ENCODE results near the gene CPLX3. TPM values are rescaled to one million over a fixed set of nuclear protein-coding genes. Genes with fewer than 3 reads are reported as not detected.
"Not testable (repeated sequence)": the region's sequence is repeated elsewhere in the genome, so short reads cannot be mapped to it uniquely, and the experiment has no call there.

Gene CPLX3
- total RNA-seq, 1 donor from 2014 or later, result not detected

DNA sequence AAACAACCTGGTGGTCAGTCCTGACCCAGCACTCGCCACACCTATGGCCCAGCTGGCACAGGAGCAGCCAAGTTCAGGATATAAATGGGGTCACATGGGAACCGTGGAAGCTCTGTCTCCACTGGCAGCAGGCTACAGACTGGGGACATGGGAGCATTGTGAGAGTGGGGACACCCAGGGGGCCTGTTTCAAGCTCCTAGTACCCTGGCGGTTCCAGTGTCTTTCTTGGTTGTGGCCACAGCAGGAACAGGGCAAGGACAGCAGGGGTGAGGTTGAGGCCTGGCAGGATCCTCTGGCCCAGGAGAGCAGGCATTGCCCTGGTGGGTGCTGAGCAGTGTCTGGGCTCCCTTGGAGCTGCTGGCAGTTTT is 42.6 kb upstream of the CPLX3 start:
- H3K4me3 Mint-ChIP-seq, result peak overlapping the region; percentile 90
- H3K36me3 Mint-ChIP-seq, result no peaks in the 10 kb centered on the region
- peak overlapping the region; percentile 61 for H3K27ac Mint-ChIP-seq
- no peaks in the 10 kb centered on the region for H3K27me3 Mint-ChIP-seq
- H3K9me3 Mint-ChIP-seq, result no peaks in the 10 kb centered on the region
- DNase-seq (ENCODE audit: extremely low spot score, unreplicated experiment), result no peak
- peaks cover 51% of the 10 kb centered on the region for H3K4me1 Mint-ChIP-seq (ENCODE audit: unreplicated experiment)
- TF ChIP-seq, protein P1, sequence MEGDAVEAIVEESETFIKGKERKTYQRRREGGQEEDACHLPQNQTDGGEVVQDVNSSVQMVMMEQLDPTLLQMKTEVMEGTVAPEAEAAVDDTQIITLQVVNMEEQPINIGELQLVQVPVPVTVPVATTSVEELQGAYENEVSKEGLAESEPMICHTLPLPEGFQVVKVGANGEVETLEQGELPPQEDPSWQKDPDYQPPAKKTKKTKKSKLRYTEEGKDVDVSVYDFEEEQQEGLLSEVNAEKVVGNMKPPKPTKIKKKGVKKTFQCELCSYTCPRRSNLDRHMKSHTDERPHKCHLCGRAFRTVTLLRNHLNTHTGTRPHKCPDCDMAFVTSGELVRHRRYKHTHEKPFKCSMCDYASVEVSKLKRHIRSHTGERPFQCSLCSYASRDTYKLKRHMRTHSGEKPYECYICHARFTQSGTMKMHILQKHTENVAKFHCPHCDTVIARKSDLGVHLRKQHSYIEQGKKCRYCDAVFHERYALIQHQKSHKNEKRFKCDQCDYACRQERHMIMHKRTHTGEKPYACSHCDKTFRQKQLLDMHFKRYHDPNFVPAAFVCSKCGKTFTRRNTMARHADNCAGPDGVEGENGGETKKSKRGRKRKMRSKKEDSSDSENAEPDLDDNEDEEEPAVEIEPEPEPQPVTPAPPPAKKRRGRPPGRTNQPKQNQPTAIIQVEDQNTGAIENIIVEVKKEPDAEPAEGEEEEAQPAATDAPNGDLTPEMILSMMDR (conservative IDR thresholded peaks at IDR 0.05), result peak; percentile 14

DNA sequence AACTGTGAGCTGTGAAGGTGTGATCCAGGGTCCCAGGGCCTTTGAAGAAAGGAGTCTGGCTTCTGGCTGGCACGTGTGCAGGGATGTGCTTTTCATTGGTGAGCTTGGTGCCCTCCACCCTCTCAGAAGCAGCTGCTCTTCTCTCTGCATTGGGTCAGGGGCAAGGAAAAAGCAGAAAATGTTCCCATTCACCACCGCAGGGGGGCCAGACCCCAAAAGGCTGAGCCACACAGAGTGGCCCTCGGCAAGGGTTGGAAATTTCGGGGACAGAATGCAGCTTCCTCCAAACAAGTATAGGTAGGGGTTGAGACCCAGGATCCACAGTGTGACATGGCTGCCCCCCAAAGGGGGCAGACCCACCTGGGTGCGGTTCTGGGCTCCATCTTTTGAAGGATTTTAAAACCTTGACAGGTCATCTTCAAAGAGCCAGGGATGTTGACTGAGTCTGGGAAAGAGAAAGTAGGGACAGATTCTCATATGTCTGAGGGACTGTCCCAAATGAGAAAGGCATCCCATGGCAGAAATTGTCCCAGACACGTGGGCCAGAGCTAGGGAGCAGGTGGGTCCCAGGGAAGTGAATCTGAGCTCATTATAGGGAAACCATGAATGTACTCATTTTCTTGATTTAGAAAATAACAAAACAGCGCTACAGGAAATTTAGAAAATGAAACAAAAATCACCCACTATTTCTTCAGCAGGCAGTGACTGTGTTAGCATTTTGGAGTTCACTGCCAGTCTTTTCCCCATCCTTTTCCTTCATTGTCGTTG is 41.8 kb upstream of the CPLX3 start:
- Mint-ChIP-seq H3K36me3 (no peaks in the 10 kb centered on the region), H3K9me3 (no peaks in the 10 kb centered on the region), H3K4me3 (peak overlapping the region; percentile 79), H3K4me1 (ENCODE audit: unreplicated experiment) (peaks cover 58% of the 10 kb centered on the region), H3K27me3 (no peaks in the 10 kb centered on the region), H3K27ac (no peak overlapping the region)
- TF ChIP-seq, protein P1 (conservative IDR thresholded peaks at IDR 0.05), result no peak
- DNase-seq (ENCODE audit: extremely low spot score, unreplicated experiment), result no peak

DNA sequence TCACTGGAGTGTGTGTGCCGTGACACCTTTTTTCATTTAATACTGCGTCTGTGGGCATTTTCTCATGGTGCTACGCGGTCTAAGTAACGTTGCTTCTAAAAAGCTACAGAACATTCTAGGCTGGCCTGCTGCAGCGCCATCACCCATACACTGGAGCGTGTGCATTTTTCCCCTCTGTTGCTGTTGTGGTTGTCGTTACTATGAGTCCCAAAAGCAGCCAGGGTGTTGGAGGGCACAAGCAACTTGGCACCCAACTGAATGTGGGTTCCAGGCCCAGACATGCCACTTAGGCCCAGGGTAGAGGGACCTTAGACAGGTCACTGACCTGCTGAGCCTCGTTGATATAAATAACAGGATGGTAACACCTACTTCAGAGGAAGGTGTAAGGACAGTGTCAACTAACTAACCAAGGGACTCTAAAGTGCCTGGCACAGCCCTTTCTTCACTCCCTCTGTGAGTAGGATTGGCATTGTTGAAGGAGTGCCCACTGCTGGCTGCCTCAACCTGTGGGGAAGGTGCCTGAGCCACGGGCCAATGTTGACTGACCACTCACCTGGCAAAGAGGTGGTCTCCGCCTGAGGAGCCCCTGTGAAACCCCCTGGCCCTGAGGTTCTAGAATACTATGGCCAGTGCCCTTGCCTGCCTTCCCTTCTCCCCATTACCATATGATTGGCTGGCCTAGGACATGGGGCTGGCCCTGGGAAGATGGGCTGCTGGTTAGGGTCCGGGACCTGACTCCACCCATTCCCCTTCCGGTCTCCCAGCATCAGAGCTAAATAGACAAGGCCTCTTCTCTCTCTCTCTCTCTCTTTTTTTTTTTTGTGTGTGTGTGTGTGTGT is 41.0 kb upstream of the CPLX3 start:
- Mint-ChIP-seq H3K9me3 (no peaks in the 10 kb centered on the region), H3K4me3 (peak overlapping the region; percentile 79), H3K27me3 (no peaks in the 10 kb centered on the region), H3K27ac (no peak overlapping the region), H3K4me1 (ENCODE audit: unreplicated experiment) (peaks cover 54% of the 10 kb centered on the region), H3K36me3 (no peaks in the 10 kb centered on the region)
- TF ChIP-seq, protein P1 (conservative IDR thresholded peaks at IDR 0.05), result no peak
- no peak for DNase-seq (ENCODE audit: extremely low spot score, unreplicated experiment)

DNA sequence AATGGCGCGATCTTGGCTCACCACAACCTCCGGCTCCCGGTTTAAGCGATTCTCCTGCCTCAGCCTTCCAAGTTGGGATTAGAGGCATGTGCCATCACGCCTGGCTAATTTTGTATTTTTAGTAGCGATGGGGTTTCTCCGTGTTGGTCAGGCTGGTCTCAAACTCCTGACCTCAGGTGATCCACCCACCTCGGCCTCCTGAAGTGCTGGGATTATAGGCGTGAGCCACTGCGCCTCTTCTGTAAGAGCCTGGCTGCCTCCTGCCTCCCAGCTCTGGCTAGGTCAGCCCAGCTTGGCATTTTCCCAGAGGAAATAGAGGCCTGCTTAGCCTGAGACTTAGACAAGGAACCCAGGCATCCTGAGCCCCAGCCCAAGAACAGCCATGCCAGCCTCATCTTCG is 40.3 kb upstream of the CPLX3 start:
- not testable (repeated sequence) for H3K9me3 Mint-ChIP-seq; H3K36me3 Mint-ChIP-seq; H3K27me3 Mint-ChIP-seq; H3K27ac Mint-ChIP-seq; DNase-seq (ENCODE audit: extremely low spot score, unreplicated experiment); H3K4me3 Mint-ChIP-seq
- H3K4me1 Mint-ChIP-seq (ENCODE audit: unreplicated experiment), result peaks cover 54% of the 10 kb centered on the region

DNA sequence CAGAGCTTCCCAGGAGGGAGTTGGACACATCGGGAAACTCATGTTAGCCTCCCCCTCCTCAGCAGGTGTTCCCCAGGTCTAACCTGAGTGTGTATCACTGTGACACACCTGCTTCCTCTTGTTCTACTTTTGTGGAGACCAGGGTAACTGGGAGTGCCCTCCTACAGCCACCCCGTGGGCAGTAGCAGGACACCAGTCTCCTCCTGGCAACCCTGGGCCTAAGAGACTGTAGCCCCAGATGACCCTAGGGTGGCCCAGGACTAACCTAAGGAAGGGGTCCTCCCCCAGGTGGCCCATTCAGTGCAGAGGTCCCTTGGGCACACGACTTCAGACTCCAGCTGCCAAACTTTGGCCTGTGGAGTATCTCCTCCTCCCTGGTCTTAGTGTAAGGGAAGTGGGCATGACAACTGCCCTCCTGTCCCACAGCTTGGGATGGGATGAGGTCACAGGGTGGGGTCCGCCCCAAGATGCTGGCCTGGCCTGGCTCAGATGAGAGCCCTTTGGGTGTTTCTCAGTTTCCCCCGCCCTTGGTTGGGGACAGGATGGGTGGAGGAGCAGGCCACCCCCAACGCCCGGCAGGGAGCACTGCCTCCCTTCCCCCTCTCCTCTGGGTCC is 39.8 kb upstream of the CPLX3 start:
- no peak for DNase-seq (ENCODE audit: extremely low spot score, unreplicated experiment)
- TF ChIP-seq, protein P1 (conservative IDR thresholded peaks at IDR 0.05), result no peak
- Mint-ChIP-seq H3K27me3 (no peaks in the 10 kb centered on the region), H3K4me3 (no peak overlapping the region), H3K36me3 (no peaks in the 10 kb centered on the region), H3K4me1 (ENCODE audit: unreplicated experiment) (peaks cover 54% of the 10 kb centered on the region), H3K27ac (no peak overlapping the region), H3K9me3 (no peaks in the 10 kb centered on the region)

All from type B pancreatic cell (in vitro differentiated cells).